Stimulated activated CD8-positive, alpha-beta memory T cell treated with anti-CD3 and anti-CD28 coated beads, Interleukin-15, amount 100 ng/mL, for 1 hour (primary cell): ENCODE measurements around the gene PLA2G2F.

Source experiments
- DNase-seq: peaks from one replicate; pipeline ENCODE4 v3.0.0-alpha.2; 2020; ENCODE audit warnings: low read depth

Gene PLA2G2F, protein sequence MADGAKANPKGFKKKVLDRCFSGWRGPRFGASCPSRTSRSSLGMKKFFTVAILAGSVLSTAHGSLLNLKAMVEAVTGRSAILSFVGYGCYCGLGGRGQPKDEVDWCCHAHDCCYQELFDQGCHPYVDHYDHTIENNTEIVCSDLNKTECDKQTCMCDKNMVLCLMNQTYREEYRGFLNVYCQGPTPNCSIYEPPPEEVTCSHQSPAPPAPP

DNA sequence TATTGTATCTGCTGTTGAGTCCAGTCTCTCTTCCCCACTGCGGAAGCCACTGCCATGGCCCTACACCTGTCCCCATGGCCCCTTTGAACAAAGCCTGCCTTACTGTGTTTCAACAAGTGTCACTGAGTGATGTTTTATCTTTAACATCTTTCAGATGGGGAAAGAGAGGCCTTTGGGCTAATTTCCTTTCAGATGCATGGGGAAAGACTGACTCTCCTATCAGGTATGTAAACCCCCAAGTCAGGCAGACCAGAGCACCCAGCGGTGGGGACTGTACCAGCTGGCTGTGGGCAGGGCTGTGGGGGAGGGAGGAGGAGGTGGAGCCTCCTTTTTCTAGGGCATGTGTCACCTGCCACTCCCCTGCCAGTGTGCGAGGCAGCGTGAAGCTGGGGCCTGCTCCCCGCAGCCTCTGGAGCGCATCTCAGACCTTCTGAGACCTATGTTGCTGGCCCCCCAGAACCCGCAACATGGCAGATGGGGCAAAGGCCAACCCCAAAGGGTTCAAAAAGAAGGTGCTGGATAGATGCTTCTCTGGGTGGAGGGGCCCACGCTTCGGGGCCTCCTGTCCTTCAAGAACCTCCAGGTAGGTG, at the start of gene PLA2G2F:
Gene PLA2G2F, plus strand, starts transcription at position 363 of the 590 bp plus-strand sequence. Its CDS starts 105 bp downstream, at position 468.
- no peak for DNase-seq

DNA sequence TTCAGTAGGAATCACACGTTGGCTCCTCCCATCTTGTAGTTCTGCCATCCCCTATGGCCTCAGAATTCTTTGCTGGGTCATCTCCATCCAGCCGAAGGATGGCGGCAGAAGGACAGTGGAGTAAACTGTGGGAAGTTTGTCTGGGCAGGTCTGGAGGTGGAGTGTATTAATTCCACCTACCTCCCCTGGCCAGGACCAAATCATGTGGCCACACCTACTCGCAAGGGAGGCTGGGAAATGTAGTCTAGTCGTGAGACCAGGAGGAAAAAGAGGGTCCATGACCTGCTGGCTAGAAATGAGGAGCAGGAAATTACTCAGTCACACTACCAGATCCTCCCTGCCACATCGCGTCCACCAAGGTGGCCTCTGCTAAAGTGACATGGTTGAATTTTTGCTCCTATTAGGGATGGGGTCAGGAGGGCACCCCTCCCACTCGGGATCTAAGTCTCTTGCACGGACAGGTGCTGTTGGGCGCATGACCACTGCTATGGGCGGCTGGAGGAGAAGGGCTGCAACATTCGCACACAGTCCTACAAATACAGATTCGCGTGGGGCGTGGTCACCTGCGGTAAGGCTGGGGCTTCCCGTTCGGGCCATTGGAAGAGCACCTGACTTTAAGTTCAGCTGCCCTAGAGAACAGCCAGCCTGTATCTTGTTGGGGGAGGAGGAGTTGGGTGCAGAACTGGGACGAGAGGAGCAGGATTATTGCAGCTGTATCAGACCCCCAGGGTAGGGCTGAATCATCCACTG, 49.6 kb upstream of the PLA2G2F start:
- DNase-seq, result no peak

DNA sequence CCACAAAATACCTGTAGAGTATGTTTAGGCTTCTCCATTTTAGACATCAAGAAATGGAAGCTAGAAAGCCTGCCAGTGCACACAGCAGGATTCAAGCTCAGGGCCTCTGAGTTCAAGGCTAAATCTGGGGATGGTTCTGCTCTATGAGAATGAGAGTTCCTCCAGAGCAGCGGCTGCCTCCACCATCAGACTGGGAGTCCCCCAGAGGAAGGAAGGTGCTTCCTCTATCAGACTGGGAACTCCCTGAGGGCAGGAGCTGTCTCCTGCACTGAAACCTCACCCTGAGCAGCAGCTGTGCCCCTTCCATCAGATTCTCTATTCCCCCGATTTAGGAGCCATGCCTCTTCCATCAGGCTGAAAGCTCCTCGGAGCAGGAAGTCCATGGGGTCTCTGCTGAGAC, 49.0 kb upstream of the PLA2G2F start:
- no peak for DNase-seq

DNA sequence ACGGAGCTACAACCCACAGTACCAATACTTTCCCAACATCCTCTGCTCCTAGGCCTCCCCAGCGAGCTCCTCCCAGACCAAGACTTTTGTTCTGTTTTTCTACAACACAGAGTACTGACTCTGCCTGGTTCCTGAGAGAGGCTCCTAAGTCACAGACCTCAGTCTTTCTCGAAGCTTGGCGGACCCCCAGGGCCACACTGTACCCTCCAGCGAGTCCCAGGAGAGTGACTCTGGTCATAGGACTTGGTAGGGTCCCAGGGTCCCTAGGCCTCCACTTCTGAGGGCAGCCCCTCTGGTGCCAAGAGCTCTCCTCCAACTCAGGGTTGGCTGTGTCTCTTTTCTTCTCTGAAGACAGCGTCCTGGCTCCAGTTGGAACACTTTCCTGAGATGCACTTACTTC, 48.5 kb upstream of the PLA2G2F start:
- no peak for DNase-seq

DNA sequence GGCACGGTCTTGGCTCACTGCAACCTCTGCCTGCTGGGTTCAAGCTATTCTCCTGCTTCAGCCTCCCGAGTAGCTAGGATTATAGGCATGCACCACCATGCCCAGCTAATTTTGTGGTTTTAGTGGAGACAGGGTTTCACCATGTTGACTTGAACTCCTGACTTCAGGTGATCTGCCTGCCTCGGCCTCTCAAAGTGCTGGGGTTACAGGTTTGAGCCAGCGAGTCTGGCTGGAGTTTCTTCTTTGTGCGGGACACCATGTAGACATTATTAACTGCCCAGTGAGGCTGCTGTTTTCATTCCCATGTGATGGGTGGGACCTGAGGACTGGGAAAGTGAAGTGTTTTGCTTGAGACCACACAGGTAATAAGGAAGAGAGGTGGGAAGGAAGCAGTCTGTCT, 45.8 kb upstream of the PLA2G2F start:
- no peak for DNase-seq

DNA sequence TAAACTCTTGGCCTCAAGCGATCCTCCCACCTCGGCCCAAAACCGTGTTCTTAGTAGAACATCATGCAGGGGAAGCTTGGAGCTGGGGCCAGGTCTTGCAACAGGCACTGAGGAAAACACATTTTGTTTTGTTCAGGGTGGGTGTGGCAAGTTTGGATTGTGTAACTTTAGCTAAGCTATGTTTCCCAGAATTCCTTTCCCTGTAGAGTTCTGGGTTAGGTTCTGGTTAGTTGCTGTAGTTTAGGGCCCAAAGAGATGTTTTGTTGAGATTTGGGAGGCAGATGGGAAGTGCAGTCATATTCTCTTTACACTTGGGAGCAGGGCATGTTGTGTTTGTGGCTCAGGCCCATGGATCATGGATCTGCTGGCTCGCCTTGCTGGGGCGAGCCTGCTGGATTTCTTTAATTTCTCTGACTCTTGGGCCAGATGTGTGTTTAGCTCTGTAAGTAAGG, 45.2 kb upstream of the PLA2G2F start:
- DNase-seq, result no peak

DNA sequence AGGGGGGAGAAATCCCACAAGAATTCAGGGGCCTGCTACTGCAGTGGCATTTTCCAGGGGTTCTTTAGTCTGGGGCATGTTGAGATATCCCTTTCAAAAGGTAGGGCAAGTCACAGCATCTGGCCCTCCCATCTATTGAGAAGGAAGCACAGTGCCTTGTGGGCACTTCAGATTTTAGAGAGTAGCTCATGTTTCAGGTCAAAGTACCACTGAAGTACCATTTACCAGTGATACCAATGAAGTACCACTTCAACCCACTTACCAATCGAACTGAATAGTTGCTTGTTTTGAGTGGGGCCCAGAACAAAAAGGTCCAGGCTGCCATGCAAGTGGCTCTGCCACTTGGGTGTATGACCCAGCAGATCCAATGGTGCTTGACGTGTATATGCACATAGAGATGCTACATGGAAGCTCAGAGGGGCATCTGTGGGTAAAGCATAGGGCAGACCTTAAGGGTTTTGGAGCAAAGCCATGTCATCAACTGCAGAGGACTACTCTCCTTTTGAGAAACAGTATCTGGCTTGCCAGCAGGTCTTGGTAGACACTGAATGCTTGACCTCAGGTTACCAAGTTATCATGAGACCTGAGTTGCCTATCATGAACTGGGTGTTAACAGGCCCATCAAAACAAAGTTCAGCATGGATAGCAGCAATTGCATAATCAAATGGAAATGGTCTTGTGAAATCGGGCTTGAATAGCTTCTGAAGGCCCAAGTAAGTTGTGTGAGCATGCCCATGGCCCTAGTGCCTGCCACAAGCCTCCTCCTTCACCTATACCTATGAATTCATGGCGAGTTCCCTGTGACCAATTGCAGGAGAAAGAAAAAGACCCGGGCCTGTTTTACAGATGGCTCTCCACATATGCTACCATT, 43.3 kb upstream of the PLA2G2F start:
- no peak for DNase-seq

DNA sequence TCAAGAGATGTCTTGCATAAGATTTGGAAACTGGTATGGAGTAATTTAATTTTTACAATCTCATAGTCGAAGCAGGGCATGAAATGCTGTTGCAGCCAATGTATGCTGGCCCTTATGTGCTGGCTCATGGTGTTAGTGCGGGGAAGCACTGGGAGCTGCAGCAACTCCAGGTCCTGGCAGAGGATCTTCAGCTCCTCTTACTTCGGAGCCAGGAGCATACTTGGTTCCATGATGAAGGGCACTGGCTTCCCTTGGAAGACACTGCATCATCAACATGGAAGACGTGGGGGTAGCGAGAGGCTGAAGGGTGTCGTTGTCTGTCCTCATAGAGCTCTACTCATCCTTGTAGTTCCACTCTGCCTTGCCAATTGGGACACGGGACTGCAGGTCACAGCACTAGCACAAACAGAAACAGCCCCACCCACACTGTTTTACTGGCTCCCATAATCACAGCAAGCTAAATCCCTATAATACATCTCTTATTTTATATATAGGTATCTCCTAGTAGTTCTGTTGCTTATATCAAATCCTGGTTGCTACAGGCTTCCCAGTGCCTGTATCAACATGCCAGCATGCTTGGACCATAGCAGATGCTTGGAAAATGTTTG, 42.2 kb upstream of the PLA2G2F start:
- DNase-seq, result no peak

DNA sequence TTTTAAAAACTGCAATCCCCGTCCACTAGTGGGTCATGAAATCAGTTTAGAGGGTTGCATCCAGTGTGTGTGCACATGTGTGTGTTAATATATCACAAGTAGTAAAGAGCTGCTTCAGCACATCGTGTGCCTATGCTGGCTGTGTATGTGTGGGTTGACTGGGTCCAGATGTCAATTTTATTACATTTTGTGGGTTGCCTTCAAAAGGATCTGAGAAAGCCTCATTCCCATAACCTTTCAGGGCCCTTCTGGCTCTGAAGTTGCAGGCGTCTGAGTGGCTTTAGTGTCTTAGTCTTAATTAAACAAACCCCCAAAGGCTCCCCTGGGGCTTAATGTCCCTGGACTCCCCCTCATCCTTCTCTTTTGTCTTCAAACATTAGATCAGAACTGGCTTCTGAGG, 39.6 kb upstream of the PLA2G2F start:
- DNase-seq, result no peak

DNA sequence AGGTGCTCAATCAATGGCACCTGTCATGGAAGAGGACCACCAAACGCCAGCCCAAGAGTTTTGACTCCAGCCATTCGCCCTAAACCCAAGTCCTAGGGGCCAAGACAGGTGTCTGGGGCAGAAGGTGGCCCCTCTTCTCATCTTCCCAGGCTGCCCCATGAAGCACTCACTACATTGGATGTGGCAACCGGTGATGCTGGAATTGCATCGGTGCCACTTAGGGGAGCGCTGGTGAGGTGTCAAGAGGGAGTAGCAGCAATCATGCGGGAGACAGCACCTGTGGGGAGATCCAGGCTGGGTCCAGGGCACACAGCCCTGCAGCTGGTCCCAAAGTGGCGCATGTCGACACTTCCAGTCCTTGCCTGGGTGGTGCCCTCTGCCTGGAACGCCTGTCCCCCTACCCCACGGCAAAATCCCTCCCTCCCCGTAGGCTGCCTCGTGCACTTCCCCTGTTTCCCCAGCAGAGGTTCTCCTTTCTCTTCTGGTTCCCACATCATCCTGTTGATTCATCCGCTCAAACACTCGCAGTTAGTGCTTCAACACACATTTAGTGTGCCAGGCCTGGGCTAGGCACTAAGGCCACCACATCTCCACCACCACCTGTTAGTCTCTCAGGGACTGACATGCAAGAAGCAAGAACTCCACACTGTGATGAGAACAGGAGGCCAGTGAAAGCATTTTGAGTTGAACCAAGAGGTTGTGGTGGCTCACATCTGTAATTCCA, 38.3 kb upstream of the PLA2G2F start:
- no peak for DNase-seq

DNA sequence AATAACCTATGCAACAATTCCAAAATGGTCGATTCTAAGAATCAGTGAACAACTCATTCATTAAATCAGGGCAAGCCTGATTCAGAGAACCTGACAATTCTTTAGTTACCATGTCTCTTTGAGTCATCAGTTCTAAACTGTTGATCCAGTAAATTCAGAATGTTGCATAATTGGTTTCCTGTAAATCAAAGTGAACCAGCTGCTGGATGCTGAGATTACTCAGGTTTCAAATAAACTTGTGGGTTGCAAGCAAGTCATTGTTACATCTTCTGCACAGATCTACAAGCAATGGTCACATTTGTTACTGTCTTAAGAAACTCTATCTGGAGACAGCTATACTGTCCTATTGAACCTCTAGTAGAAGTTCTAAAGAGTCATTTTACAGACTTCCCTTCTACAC, 36.2 kb upstream of the PLA2G2F start:
- no peak for DNase-seq

DNA sequence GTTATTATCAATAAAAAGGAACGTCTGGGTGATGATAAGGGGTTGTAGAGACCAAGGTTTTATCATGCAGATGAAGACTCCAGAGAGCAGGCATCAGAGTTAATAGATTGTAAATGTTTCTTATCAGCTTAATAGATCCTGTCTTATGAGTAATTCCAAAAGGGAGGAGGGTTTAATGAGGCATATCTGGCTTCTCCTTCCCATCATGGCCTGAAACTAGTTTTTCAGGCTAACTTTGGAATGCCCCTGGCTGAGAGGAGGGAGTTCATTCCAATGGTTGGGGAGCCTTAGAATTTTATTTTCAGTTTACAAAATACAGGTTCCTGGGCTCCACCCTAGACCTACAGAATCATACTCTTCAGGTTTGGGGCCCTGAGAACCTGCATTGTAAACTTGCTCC, 33.3 kb upstream of the PLA2G2F start:
- no peak for DNase-seq

DNA sequence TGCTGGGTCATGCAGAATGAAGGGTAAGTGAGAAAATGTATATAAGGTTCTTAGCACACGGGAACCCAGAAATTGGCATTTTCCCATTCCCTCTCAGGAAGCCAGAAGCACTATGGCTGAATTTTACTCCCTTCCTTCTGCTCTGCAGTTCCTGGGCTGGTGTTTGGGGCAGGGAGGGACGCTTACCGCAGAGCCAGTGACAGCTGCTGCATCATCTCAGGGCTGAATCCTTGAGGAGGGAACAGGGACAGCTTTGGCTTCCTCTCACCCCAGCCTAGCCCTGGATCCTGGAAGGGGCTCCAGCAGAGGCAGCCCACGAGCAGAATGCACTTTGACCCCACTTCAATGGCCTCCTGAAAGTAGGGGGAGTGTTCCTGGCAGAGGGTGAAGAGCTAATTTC, 31.8 kb upstream of the PLA2G2F start:
- DNase-seq, result no peak

DNA sequence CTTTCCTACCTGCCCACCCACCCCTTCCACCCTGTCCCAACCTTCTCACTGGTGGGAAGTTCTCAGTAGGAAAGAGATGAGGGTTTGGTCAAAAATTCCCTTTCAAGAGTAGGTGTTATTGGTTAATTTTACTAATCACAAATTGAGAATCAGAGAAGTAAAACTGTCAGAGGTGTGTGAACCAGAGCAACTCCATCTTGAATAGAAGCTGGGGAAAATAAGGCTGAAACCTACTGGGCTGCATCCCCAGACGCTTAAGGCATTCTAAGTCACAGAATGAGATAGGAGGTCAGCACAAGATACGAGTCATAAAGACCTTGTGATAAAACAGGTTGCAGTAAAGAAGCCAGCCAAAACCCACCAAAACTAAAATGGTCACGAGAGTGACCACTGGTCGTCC, 31.3 kb upstream of the PLA2G2F start:
- DNase-seq, result no peak

DNA sequence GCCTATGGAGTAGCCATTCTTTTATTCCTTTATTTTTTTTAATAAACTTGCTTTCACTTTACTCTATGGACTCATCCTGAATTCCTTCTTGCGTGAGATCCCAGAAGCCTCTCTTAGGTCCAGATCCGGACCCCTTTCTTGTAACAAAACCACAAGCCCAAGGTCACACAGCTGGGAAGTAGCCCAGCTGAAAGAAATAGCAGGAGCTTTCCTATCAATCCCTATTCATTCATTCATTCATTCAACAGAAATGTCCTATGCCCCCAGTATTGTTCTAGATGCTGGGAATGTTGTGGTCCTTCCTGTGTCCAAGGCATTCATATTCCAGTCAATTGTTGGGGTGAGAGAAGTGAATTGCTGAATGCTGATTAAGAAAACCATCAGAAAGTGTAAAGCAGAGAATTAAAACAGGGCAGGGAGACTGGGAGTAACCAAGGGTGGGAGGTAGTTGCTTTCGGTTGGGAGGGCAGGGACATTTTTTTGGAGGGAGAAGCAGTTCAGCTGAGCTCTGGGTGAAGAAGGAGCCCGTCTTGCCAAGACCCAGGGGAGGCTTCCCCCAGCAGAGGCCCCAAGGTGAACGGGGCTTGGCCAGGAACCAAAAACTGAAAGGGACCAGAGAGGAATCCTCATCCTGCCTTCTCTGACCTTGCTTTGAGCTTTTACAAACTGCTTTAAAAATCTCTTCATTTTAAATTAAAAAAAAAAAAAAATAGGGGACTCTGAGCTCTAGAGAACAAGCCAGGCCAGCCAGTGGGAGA, 30.6 kb upstream of the PLA2G2F start:
- no peak for DNase-seq

DNA sequence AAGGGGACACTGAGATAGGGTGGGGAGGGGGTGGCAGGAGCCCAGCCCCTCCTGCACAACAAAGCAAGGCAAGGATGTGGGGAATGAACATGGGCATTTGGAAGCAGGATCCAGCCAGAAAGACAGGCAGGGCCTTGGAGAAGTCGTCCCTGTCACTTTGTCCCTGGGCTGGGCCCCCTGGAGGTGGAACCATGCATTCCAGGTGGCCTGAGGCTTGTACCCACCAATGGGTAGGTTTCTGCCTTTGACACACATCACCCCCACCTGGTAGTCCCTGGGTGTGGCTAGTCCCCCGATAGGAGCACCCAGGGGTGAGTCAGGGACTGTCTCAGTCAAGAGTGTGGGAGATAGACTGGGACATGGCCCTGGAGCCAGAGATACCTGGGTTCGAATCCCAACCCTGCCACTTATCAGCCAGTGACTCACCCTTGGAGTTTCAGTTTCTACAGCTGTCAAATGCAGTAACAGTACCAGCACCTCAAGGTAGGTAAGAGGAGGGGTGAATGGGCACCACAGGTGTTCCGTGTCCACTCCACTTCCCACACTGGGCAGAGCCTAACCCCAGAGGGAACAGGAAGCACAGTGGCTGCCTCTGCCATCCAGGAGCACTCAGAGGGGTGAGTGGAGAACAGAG, 29.8 kb upstream of the PLA2G2F start:
- DNase-seq, result no peak

DNA sequence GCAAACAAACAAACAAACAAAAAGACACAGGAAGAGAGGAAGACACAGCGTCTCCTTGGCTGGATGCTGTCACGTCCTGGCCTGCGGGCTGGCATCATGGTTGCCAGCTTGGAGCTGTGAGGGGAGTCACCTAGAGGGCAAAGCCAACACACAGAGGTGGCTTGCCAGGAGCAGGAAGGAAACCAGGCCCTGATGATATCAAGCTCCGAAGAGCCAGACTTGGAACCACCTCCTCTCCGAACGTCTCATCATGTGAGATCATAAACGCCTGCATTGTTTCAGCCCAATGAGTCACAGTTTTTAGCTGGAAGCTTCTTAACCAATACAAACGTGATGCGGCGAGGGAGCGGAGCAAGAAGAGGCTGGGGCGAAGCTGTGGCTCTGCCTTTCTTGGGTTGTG, 28.4 kb upstream of the PLA2G2F start:
- no peak for DNase-seq

DNA sequence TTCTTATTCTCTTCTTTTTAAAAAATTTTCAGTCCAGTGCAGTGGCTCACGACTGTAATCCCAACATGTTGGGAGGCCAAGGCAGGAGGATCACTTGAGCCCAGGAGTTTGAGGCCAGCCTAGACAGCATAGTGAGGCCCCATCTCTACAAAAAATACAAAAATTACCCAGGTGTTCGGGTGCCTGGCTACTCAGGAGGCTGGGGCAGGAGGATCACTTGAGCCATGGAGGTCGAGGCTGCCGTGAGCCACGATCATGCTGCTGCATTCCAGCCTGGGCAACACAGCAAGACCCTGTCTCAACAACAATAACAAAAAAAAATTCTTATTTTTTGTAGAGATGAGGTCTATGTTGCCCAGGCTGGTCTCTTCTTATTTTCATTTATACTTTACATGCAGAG, 27.7 kb upstream of the PLA2G2F start:
- no peak for DNase-seq

DNA sequence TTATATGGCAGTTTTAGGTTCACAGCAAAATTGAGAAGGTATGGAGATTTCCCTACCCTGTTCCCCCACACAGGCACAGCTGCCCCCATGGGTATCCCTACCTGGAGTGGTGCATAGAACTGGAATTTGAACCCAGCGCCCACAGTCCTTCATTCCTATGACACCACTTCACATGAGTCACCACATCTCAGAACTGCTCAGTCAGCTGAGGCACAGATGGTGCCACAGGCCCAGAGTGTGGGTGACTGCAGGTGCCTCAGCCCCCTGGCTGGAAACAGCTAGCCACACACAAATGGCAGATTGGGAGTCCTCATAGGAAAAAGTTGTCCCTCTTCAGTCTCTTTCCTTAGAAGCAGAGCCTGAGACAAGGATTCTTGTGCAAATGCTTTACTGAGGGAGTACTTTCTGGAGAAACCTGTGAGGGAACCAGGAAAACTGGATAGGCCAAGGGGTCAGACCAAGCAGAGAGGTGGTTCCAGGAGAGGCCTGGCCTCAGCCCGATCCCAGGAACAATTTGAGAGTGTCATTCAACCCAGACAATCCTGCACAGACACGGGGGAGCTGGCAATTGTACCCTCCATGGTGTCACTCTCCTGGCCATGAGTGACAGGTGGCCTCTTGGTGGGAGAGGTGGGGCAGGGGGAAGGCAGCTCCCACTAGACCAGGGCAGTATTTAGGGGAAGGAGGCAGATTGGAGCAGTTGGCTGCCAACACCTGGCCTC, 26.7 kb upstream of the PLA2G2F start:
- DNase-seq, result no peak
